ENCODE results near the gene DCC. TPM values are rescaled to one million over a fixed set of nuclear protein-coding genes. Genes with fewer than 3 reads are reported as not detected.

Gene DCC, protein sequence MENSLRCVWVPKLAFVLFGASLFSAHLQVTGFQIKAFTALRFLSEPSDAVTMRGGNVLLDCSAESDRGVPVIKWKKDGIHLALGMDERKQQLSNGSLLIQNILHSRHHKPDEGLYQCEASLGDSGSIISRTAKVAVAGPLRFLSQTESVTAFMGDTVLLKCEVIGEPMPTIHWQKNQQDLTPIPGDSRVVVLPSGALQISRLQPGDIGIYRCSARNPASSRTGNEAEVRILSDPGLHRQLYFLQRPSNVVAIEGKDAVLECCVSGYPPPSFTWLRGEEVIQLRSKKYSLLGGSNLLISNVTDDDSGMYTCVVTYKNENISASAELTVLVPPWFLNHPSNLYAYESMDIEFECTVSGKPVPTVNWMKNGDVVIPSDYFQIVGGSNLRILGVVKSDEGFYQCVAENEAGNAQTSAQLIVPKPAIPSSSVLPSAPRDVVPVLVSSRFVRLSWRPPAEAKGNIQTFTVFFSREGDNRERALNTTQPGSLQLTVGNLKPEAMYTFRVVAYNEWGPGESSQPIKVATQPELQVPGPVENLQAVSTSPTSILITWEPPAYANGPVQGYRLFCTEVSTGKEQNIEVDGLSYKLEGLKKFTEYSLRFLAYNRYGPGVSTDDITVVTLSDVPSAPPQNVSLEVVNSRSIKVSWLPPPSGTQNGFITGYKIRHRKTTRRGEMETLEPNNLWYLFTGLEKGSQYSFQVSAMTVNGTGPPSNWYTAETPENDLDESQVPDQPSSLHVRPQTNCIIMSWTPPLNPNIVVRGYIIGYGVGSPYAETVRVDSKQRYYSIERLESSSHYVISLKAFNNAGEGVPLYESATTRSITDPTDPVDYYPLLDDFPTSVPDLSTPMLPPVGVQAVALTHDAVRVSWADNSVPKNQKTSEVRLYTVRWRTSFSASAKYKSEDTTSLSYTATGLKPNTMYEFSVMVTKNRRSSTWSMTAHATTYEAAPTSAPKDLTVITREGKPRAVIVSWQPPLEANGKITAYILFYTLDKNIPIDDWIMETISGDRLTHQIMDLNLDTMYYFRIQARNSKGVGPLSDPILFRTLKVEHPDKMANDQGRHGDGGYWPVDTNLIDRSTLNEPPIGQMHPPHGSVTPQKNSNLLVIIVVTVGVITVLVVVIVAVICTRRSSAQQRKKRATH (N-terminal part only)
- total RNA-seq (2022), result not detected in 2 replicates
- Bru-seq, nascent RNA, result percentile 0 among the genes with signal in this experiment
- percentile 1 among the genes with signal in this experiment for BruChase-seq, experiment 1, labeled RNA remaining after a 6-hour chase
- percentile 0 among the genes with signal in this experiment for BruChase-seq, experiment 2, labeled RNA remaining after a 2-hour chase
- long read RNA-seq, result 0 reads

- Mint-ChIP-seq H3K36me3 (ENCODE audit: insufficient read depth, unreplicated experiment) (no peaks in the 10 kb centered on the region), H3K27me3 (ENCODE audit: insufficient read depth, unreplicated experiment) (no peaks in the 10 kb centered on the region), H3K4me1 (ENCODE audit: insufficient read depth, unreplicated experiment) (no peaks in the 10 kb centered on the region), H3K27ac (ENCODE audit: low read depth, unreplicated experiment) (no peak within 1 kb of the TSS), H3K4me3 (ENCODE audit: unreplicated experiment) (peak within 1 kb of the TSS; percentile 62), H3K9me3 (ENCODE audit: unreplicated experiment) (no peaks in the 10 kb centered on the region)
- no TSS peak for BruUV-seq (replicated peaks)
- intact Hi-C loops (cut with micrococcal nuclease), result no loop called here
- DNase-seq (ENCODE audit: unreplicated experiment), result peak; percentile 6
- TF ChIP-seq, protein P1, sequence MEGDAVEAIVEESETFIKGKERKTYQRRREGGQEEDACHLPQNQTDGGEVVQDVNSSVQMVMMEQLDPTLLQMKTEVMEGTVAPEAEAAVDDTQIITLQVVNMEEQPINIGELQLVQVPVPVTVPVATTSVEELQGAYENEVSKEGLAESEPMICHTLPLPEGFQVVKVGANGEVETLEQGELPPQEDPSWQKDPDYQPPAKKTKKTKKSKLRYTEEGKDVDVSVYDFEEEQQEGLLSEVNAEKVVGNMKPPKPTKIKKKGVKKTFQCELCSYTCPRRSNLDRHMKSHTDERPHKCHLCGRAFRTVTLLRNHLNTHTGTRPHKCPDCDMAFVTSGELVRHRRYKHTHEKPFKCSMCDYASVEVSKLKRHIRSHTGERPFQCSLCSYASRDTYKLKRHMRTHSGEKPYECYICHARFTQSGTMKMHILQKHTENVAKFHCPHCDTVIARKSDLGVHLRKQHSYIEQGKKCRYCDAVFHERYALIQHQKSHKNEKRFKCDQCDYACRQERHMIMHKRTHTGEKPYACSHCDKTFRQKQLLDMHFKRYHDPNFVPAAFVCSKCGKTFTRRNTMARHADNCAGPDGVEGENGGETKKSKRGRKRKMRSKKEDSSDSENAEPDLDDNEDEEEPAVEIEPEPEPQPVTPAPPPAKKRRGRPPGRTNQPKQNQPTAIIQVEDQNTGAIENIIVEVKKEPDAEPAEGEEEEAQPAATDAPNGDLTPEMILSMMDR (IDR thresholded peaks at IDR 0.05; ENCODE audit: unreplicated experiment), result no peak
- CTCF ChIA-PET, result interaction anchor here (0.6 to 2.3 kb wide), 19 partner anchors 10 to 1542 kb away, joined by 3 to 10 read pairs (median 4); no protein-coding TSS in a partner anchor
- POLR2A ChIA-PET, result no interaction called here
These were observed at the start of gene DCC for GRCh38 chr18:52339891-52340371. Gene DCC (plus strand): TSS chr18:52340197. CDS start chr18:52340788, 591 bp downstream.

DNA sequence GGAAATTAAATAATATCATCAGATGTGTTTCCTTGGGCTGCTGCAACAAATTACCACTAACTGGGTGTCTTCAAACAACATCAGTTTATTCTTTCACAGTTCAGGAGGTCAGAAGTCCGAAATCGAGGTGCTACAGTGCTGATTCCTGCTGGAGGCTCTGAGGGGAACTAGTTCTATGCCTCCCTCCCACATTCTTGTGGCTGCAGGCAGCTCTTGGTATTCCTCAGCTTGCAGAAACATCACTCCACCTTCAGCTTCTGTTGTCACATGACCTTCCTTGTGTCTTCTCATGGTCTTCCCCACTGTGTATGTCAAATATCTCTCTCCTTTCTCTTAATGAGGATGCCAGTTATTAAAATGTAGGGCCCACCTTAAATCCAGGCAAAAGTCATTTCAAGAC is 29.3 kb upstream of the DCC start:
- intact Hi-C loops (cut with micrococcal nuclease), result no loop called here
- DNase-seq (ENCODE audit: unreplicated experiment), result no peak
- TF ChIP-seq, protein P1 (IDR thresholded peaks at IDR 0.05; ENCODE audit: unreplicated experiment), result no peak
- Mint-ChIP-seq H3K27ac (ENCODE audit: low read depth, unreplicated experiment) (no peak overlapping the region), H3K4me3 (ENCODE audit: unreplicated experiment) (no peak overlapping the region), H3K9me3 (ENCODE audit: unreplicated experiment) (no peaks in the 10 kb centered on the region), H3K4me1 (ENCODE audit: insufficient read depth, unreplicated experiment) (peaks cover 11% of the 10 kb centered on the region), H3K36me3 (ENCODE audit: insufficient read depth, unreplicated experiment) (no peaks in the 10 kb centered on the region), H3K27me3 (ENCODE audit: insufficient read depth, unreplicated experiment) (no peaks in the 10 kb centered on the region)
- CTCF ChIA-PET, result interaction anchor here (0.7 kb wide), 1 partner anchor 638 kb away, joined by 3 read pairs; no protein-coding TSS in a partner anchor
- POLR2A ChIA-PET, result interaction anchor here (0.6 to 0.7 kb wide), 2 partner anchors 58 to 939 kb away, joined by 3 read pairs; no protein-coding TSS in a partner anchor
- no TSS peak for BruUV-seq (replicated peaks)

GRCh38 chr18:52311331-52311730 is 28.7 kb upstream of the DCC start:
- ChIA-PET POLR2A (interaction anchor here (0.6 to 1.1 kb wide), 3 partner anchors 10 to 940 kb away, joined by 3 read pairs; no protein-coding TSS in a partner anchor), CTCF (no interaction called here)
- no peaks in the 10 kb centered on the region for H3K9me3 Mint-ChIP-seq (ENCODE audit: unreplicated experiment)
- TF ChIP-seq, protein P1 (IDR thresholded peaks at IDR 0.05; ENCODE audit: unreplicated experiment), result no peak
- no TSS peak for BruUV-seq (replicated peaks)
- no peaks in the 10 kb centered on the region for H3K36me3 Mint-ChIP-seq (ENCODE audit: insufficient read depth, unreplicated experiment)
- H3K4me1 Mint-ChIP-seq (ENCODE audit: insufficient read depth, unreplicated experiment), result peaks cover 11% of the 10 kb centered on the region
- intact Hi-C loops (cut with micrococcal nuclease), result no loop called here
- DNase-seq (ENCODE audit: unreplicated experiment), result no peak
- H3K27ac Mint-ChIP-seq (ENCODE audit: low read depth, unreplicated experiment), result no peak overlapping the region
- H3K27me3 Mint-ChIP-seq (ENCODE audit: insufficient read depth, unreplicated experiment), result no peaks in the 10 kb centered on the region
- no peak overlapping the region for H3K4me3 Mint-ChIP-seq (ENCODE audit: unreplicated experiment)

Measured in MCF 10A (cell line).